Measurements from ENCODE around the gene MYO18B. TPM values are rescaled to one million over a fixed set of nuclear protein-coding genes. Genes with fewer than 3 reads are reported as not detected.

MYO18B gene
- total and polyA plus RNA-seq, 2 donors (not counting 1 experiment from before 2014, with no cell fraction given), result 0.15 TPM; not detected in 1

GRCh38 chr22:25833676-25834075 lies 91.7 kb downstream of the MYO18B start:
- no peak overlapping the region for H3K9ac ChIP-seq (ENCODE audit: low read length)
- no peaks in the 10 kb centered on the region for H3K4me1 ChIP-seq (ENCODE audit: control insufficient read depth in 2 of 2, insufficient read depth in 2 of 2, low read length in 2 of 2)
- peaks cover 0 to 4% (median 0%) of the 10 kb centered on the region in 3 donors for H3K9me3 ChIP-seq (ENCODE audit: control extremely low read depth in 1 of 3, control insufficient read depth in 2 of 3, insufficient read depth in 1 of 3, low read length in 2 of 3)
- no peak overlapping the region for H3K27ac ChIP-seq (ENCODE audit: low read length in 2 of 2)
- intact Hi-C loops (cut with micrococcal nuclease), result no loop called here
- H3K4me3 ChIP-seq (ENCODE audit: control extremely low read depth in 1 of 5, extremely low read depth in 1 of 5, insufficient read depth in 1 of 5, low read depth in 2 of 5, low read length in 4 of 5), result no peak overlapping the region
- TF ChIP-seq EZH2 (IDR thresholded peaks at IDR 0.05; ENCODE audit: borderline replicate concordance, insufficient read depth, low read depth, low read length, poor library complexity, severe bottlenecking), result no peak
- TF ChIP-seq, protein P1, sequence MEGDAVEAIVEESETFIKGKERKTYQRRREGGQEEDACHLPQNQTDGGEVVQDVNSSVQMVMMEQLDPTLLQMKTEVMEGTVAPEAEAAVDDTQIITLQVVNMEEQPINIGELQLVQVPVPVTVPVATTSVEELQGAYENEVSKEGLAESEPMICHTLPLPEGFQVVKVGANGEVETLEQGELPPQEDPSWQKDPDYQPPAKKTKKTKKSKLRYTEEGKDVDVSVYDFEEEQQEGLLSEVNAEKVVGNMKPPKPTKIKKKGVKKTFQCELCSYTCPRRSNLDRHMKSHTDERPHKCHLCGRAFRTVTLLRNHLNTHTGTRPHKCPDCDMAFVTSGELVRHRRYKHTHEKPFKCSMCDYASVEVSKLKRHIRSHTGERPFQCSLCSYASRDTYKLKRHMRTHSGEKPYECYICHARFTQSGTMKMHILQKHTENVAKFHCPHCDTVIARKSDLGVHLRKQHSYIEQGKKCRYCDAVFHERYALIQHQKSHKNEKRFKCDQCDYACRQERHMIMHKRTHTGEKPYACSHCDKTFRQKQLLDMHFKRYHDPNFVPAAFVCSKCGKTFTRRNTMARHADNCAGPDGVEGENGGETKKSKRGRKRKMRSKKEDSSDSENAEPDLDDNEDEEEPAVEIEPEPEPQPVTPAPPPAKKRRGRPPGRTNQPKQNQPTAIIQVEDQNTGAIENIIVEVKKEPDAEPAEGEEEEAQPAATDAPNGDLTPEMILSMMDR (IDR thresholded peaks at IDR 0.05), result no peak
- no peaks in the 10 kb centered on the region for H3K9me3 Mint-ChIP-seq (ENCODE audit: insufficient read depth)
- H3K27me3 ChIP-seq (replicated peaks in 1 of 4; ENCODE audit: control extremely low read depth in 1 of 4, control insufficient read depth in 3 of 4, insufficient read depth in 4 of 4, low read length in 3 of 4), result no peaks in the 10 kb centered on the region
- POLR2A ChIA-PET, result no interaction called here
- no peaks in the 10 kb centered on the region for H3K4me1 Mint-ChIP-seq
- 86% methylated on average over 2 of the region's 2 CpGs for WGBS (ENCODE audit: insufficient coverage)
- no peaks in the 10 kb centered on the region for H4K20me1 ChIP-seq (ENCODE audit: control insufficient read depth, insufficient read depth, low read length, poor library complexity, severe bottlenecking)
- H3K27ac Mint-ChIP-seq, result no peak overlapping the region
- no peak for ATAC-seq (ENCODE audit: low read depth)
- H3K27me3 Mint-ChIP-seq, result peaks cover 10% of the 10 kb centered on the region
- no peak for DNase-seq
- no peak overlapping the region for H2AFZ ChIP-seq (ENCODE audit: insufficient read depth, low read depth, low read length, poor library complexity, severe bottlenecking)
- CTCF ChIA-PET, result no interaction called here
- H3K4me3 Mint-ChIP-seq, result no peak overlapping the region
- H3K79me2 ChIP-seq (ENCODE audit: control insufficient read depth, insufficient read depth, low read length), result no peaks in the 10 kb centered on the region
- H3K36me3 ChIP-seq (replicated peaks in 1 of 2; ENCODE audit: control extremely low read depth in 1 of 2, control insufficient read depth in 1 of 2, extremely low read depth in 1 of 2, insufficient read depth in 2 of 2, low read length in 1 of 2), result no peaks in the 10 kb centered on the region
- no peak overlapping the region for H3K4me2 ChIP-seq (replicated peaks; ENCODE audit: low read depth, low read length, poor library complexity, severe bottlenecking)

DNA sequence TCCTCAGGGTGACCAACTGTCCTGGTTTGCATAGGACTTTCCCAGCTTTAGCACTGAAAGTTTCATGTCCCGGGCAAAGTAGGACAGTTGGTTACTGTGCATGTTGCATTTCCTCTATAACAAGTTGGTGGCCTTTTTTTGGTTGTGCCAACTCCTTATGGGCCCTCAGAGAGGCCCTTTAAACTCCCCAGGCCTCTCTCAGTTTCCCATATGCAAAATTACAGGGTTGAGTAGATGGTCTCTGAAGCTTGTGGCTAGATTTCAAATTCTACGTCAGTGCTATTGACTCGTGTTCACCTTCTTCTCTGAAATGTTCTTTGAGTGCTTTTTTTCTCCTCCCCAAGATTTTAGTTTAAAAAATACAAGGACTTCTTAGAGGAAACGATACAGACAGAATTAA lies 92.5 kb downstream of the MYO18B start:
- intact Hi-C loops (cut with micrococcal nuclease), result no loop called here
- ATAC-seq (ENCODE audit: low read depth), result no peak
- no peak for TF ChIP-seq EZH2 (IDR thresholded peaks at IDR 0.05; ENCODE audit: borderline replicate concordance, insufficient read depth, low read depth, low read length, poor library complexity, severe bottlenecking)
- TF ChIP-seq, protein P1 (IDR thresholded peaks at IDR 0.05), result no peak

More for the DNA sequence above, 92.5 kb downstream of the MYO18B start:
- H2AFZ ChIP-seq (ENCODE audit: insufficient read depth, low read depth, low read length, poor library complexity, severe bottlenecking), result no peak overlapping the region
- CTCF ChIA-PET, result no interaction called here
- H3K9me3 ChIP-seq (ENCODE audit: control extremely low read depth in 1 of 3, control insufficient read depth in 2 of 3, insufficient read depth in 1 of 3, low read length in 2 of 3), result peaks cover 0 to 4% (median 0%) of the 10 kb centered on the region in 3 donors
- no peak overlapping the region for H3K4me3 ChIP-seq (ENCODE audit: control extremely low read depth in 1 of 5, extremely low read depth in 1 of 5, insufficient read depth in 1 of 5, low read depth in 2 of 5, low read length in 4 of 5)
- no peak overlapping the region for H3K27ac Mint-ChIP-seq
- no peaks in the 10 kb centered on the region for H3K27me3 ChIP-seq (replicated peaks in 1 of 4; ENCODE audit: control extremely low read depth in 1 of 4, control insufficient read depth in 3 of 4, insufficient read depth in 4 of 4, low read length in 3 of 4)
- H3K9me3 Mint-ChIP-seq (ENCODE audit: insufficient read depth), result no peaks in the 10 kb centered on the region
- H3K4me1 ChIP-seq (ENCODE audit: control insufficient read depth in 2 of 2, insufficient read depth in 2 of 2, low read length in 2 of 2), result no peaks in the 10 kb centered on the region
- WGBS (ENCODE audit: insufficient coverage), result 60% methylated on average over 1 of the region's 4 CpGs
- no peak overlapping the region for H3K27ac ChIP-seq (ENCODE audit: low read length in 2 of 2)
- no peak for DNase-seq
- H3K79me2 ChIP-seq (ENCODE audit: control insufficient read depth, insufficient read depth, low read length), result no peaks in the 10 kb centered on the region
- H3K4me3 Mint-ChIP-seq, result no peak overlapping the region
- no peaks in the 10 kb centered on the region for H3K4me1 Mint-ChIP-seq
- no peak overlapping the region for H3K4me2 ChIP-seq (replicated peaks; ENCODE audit: low read depth, low read length, poor library complexity, severe bottlenecking)
- H3K9ac ChIP-seq (ENCODE audit: low read length), result no peak overlapping the region
- no peaks in the 10 kb centered on the region for H4K20me1 ChIP-seq (ENCODE audit: control insufficient read depth, insufficient read depth, low read length, poor library complexity, severe bottlenecking)
- H3K36me3 ChIP-seq (replicated peaks in 1 of 2; ENCODE audit: control extremely low read depth in 1 of 2, control insufficient read depth in 1 of 2, extremely low read depth in 1 of 2, insufficient read depth in 2 of 2, low read length in 1 of 2), result no peaks in the 10 kb centered on the region
- POLR2A ChIA-PET, result no interaction called here
- H3K27me3 Mint-ChIP-seq, result peaks cover 10% of the 10 kb centered on the region
